NCI-H774 (cell line): ENCODE measurements around the gene NANOS1.

Experiments used
- DNase-seq: peaks from one replicate; lab custom pipeline; 2025; lab: John Stamatoyannopoulos, UW

The NANOS1 gene

GRCh38 chr10:119060107-119060506, 30.6 kb downstream of the NANOS1 start:
- no peak for DNase-seq

DNA sequence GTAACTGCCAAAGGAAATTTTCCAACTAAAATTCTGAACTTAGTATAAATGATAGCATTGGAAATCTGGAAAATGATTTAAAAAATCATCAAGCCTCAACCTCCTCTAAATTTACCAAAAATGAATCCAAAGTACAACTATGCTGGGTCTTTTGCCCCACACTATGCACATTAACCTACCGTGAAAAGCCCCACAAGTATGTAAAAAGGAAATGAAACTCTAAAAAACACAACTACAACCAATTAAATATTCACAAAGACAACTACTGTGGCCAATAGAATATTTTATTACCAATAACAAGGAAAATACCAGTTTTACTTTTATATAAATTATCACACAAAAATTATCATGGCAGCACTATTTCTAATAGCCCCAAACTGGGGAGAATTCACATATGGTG, 31.8 kb downstream of the NANOS1 start:
- DNase-seq: no peak

GRCh38 chr10:119061926-119062325, 32.4 kb downstream of the NANOS1 start:
- no peak for DNase-seq

GRCh38 chr10:119070395-119071165, 41.1 kb downstream of the NANOS1 start:
- no peak for DNase-seq

GRCh38 chr10:119073584-119073983, 44.1 kb downstream of the NANOS1 start:
- DNase-seq: no peak

GRCh38 chr10:119078422-119079179, 49.1 kb downstream of the NANOS1 start:
- DNase-seq: no peak

DNA sequence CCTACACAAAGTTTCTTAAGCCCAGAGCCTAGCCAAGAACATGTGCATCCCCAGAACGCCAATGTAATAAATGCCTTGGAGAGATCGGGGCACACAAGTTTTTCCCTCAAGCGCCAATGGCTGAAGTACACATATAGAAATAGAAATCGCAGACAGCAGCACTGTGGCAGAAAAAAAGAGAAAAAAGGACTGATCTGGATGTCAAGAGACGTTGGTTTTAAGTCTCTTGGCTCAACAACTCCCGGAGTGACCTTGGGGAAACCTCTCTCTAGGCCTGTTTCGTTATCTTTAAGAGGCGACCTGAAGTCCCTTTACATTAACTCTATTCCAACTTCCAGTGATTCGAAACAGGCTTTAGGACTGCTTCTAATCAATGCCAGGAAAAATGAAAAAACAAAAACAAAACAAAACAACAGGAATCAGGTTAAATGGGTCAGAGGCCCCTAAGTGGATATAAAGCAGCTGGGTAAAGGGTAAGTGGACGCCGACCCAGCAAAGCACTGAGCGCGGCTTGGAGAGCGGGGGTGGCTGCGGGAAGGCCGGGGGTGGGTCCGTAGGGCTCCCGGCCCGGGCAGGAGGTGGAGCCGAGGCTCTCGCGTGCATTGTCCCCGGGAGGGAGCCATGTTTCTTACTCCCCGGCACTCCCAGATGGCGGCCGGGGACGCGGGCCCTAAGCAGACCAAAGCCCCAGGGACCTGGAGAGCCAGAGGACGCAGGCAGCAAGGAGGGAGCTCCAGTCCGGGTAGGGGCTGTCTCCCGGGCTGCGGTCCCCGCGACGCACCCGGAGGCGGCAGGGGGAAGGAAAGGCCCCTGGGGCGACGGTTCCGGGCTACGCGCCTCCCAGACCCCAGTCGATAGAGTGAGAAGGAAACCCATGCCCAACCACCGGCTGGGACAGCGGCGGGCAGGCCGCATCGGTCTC, 50.3 kb downstream of the NANOS1 start:
- DNase-seq: no peak

DNA sequence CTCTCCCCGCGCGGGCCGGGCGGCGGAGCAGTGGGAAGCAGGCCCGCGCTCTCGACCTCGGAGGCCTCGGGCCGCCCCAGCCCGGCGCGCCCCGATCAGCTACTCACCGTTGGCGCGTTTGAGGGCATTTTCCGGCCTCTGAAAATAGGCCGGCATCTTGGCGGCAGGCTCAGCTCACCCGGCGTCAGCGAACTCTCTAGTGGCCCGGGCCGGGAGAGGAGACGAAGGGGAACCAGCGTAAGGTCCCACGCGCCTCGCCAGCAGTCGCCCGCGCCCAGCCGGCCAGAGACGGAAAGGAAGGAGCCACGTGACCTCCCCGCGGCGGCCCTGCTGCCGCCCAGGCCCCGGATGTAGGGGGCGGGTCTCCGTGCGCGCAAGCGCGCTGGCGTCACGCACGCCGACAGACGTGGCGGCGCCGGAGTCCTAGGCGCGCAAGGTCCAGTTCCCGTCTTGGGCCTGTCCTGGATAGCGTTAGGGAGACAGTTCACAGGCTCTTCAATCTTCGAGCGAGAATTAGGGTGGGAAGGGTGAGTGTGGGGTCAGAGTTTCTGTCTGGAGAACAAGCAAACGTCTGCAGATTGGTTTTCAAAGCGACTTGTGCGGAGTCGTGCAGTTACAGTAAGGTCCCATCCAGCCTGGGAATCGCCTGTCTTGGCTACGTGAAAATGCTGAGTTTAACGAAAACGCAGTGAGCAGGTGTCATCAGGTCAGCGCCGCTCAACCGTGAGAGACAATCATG, 51.2 kb downstream of the NANOS1 start, which contains the start of gene EIF3A:
Gene EIF3A (minus strand): TSS at position 297 of the 739 bp plus-strand sequence. CDS start 141 bp downstream, at position 156.
- peak; percentile 65 for DNase-seq
